A549 (cell line): Measurements from ENCODE around the gene ID3.

ENCODE experiments used
- BHLHE40 ChIP-seq: IDR thresholded peaks from 2 replicates; pipeline ENCODE4 v1.6.1; 2012; ENCODE audit warnings: low read depth, low read length, inconsistent platforms
- CTCF ChIP-seq: fragments of >200 bp; sonication (Bioruptor Twin); formaldehyde crosslinking; IDR thresholded peaks from 3 replicates; pipeline ENCODE4 v1.5.1; 2016
- JUN ChIP-seq, 2 experiments: fragments of >200 bp; sonication (Bioruptor Twin); formaldehyde crosslinking; IDR thresholded peaks; 2 replicates in 1 of 2; 3 replicates in 1 of 2; pipeline ENCODE4 v1.6.1; 2016 to 2017
- SMC3 ChIP-seq: fragments of >200 bp; sonication (Bioruptor Twin); formaldehyde crosslinking; IDR thresholded peaks from 3 replicates; pipeline ENCODE4 v1.6.1; 2018; ENCODE audit warnings: inconsistent platforms

GRCh38 chr1:23546897-23547584, 12.3 kb downstream of the ID3 start:
- TF ChIP-seq CTCF, result no peak
- TF ChIP-seq SMC3, result no peak
- no peak for TF ChIP-seq JUN (IDR thresholded peaks at IDR 0.05)
- TF ChIP-seq BHLHE40, result no peak
